Fibroblast of skin of abdomen (primary cell): ENCODE results near the gene TOGARAM2. TPM values are rescaled to one million over a fixed set of nuclear protein-coding genes. Genes with fewer than 3 reads are reported as not detected.

Experiments
- DNase-seq: peaks from one replicate; pipeline ENCODE4 v3.0.0-alpha.2; 2013
- polyA plus RNA-seq, 2 experiments: library from polyadenylated mRNA; unstranded; fragments of 120-200 nt; gene quantifications; one replicate each; pipeline ENCODE4 v1.2.1, GENCODE V29; 2013; ENCODE audit not compliant: insufficient read length in 2 of 2

TOGARAM2 gene
- 0.06 TPM for polyA plus RNA-seq (2013, experiment 1 of 2; ENCODE audit: insufficient read length)
- 0.22 TPM for polyA plus RNA-seq (2013, experiment 2 of 2; ENCODE audit: insufficient read length)

GRCh38 chr2:28981016-28981441 is at the start of gene TOGARAM2:
Gene TOGARAM2 (plus strand): TSS chr2:28981298. CDS start chr2:28994835, 13,537 bp downstream.
- DNase-seq = no peak

DNA sequence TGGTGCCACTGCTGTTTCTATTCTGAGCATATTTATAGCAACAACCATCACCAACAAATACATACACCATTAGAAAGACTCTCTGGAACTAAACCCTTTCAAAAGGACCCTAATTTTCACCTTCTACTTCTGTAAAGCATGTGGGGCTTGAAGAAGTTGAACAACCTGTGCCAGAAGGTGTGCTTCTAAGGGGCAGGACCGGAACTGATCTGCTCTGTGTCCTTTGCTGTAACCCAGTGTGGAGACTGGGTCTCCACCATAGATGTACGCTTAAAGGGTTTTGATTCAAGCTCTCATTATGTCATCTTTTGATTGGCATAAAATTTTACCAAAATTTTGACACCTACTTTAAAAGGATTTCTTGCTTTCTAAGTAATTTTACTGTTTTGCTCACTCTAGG is 46.3 kb upstream of the TOGARAM2 start:
- no peak for DNase-seq

DNA sequence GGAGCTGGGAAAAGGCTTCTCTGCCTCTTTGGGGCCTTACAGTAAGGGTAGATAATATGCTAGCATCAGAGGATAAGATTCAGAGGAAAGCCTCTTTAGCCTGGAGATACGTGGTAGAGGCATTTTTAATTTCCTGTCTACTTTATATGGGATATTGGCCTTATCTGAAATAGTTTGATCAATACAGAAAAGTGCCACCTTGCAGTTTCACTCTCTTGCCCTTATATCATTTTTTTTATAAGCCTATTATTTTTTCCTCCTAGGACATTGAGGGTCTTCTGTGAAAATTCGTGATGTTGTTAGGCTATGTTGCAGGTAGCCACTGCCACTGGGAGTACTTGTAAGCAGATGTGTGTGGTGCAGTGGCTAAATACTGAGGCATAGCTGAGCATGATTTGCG is 40.1 kb upstream of the TOGARAM2 start:
- no peak for DNase-seq

DNA sequence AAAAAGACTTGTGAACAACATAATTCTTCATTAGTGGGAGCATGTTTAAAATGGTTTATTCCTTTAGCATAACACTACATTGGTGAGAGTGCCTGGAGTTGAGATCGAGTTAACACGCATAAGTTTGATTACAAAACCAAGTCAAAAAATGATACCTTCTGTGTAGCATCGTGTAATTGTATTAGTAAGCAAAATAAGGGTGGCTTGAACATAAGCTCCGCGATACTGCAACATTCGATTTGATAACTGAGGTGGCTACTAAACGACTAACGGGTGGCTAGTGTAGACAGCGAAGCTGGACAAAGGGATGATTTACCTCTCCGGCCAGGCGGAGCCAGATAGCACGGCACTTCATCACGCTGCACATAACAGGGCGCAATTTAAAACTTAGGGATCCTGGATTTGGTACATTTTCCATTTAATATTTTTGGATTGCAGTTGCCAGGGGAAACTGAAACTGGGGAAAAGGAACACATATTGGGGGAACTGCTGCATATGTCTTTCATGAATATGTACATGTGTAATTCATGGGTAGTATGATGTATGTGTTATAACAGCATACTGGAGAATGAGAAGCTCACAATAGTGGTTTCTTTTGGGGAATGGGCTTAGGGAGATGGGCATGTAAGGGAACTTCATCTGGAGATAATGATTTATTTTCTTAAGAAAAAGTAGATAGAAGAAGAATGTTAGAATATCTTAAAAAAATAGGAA is 36.4 kb upstream of the TOGARAM2 start:
- DNase-seq = no peak

DNA sequence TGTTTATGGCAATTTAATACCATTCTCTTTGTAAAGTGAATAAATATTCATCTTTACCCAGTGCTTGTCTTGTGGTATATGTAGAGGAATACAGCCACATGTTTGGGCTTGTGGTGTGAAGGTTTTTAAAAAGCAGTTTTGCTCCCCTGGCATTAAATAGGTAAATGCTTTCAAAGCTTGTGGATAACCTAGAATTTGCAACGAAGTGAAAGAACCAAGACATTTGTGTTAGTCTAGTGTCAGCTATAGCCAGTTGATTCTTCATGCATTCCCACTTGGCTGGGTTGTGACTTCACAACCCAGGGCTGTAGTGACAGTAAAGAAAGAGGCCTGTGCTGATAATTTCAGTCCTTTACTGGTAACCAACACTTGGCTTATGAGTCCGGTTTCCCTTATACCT is 32.9 kb upstream of the TOGARAM2 start:
- DNase-seq = no peak

DNA sequence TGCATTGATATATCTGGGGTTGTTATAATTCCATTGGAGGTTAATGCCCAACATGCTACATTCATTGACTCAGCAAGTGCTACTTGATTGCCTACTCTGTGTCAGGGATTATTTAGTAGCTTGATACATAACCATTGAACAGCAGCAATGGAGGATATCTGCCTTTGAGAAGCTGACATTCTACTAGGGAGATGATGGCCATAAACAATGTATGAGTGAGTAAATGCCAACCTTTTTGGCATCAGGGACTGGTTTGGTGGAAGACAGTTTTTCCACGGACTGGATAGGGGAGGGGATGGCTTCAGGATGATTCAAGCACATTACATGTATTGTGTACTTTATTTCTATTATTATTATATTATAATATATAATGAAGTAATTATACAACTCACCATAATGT is 31.9 kb upstream of the TOGARAM2 start:
- no peak for DNase-seq

- no peak for DNase-seq
Observed at GRCh38 chr2:28949617-28950305, 31.3 kb upstream of the TOGARAM2 start.

- DNase-seq = no peak
Observed at GRCh38 chr2:28950941-28951630, 30.0 kb upstream of the TOGARAM2 start.

DNA sequence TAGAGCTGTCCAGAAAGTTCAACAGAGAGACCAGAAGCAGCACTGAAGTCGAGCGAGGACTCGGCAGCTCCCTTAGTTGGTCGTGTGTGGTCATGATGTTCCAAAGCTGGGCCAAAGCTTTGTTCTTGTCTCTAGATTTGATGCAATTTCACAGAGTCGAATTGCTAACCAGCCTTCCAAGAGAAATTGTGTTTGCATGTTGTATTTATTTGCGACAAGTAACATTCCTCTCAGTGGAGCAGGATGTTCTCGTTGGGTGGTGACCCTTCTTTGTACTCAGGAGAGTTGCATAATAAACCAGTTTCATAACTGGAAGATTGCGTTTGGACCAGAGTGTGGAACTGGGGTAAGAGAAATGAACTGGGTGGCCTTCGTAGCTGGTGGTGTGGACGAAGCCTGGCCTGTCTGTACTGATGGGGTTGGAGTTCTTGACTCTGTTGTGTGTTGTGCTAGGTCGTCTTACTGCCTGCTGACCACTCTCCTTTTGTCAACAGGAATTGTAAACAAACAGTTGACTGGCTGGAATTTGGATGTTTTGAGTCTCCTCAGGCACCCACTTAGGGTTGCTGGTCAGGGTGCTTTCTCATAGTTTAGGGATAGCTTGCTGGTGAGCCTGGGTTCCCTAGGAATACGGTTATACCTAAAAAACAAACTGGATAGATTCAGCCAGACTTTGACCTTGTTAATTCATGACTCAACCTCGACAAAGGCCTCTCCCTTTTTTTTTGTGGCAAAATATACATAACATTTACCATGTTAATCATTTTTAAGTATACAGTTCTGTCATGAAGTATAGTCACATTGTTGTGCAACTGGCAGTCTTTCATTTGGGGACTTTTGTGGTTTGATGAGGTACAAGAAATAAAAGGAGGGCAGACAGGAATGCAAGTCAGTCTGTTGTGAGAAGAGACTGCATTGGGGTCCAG is 28.9 kb upstream of the TOGARAM2 start:
- no peak for DNase-seq

GRCh38 chr2:28952836-28953211 is 28.3 kb upstream of the TOGARAM2 start:
- DNase-seq = no peak

- no peak for DNase-seq
Observed at GRCh38 chr2:28955467-28955866, 25.6 kb upstream of the TOGARAM2 start.

GRCh38 chr2:28956415-28956826 is 24.7 kb upstream of the TOGARAM2 start:
- DNase-seq = peak; percentile 47

DNA sequence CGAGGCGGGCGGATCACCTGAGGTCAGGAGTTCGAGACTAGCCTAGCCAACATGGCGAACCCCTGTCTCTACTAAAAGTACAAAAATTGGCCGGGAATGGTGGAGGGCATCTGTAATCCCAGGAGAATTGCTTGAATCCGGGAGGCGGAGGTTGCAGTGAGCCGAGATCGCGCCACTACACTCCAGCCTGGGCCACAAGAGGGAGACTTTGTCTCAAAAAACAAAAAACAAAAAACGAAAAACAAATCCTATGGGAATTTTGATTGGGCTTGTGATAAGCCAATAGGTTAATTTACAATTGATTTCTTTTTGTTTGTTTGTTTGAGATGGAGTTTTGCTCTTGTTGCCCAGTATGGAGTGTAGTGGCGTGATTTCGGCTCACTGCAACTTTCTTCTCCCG is 24.2 kb upstream of the TOGARAM2 start:
- DNase-seq = peak; percentile 20

DNA sequence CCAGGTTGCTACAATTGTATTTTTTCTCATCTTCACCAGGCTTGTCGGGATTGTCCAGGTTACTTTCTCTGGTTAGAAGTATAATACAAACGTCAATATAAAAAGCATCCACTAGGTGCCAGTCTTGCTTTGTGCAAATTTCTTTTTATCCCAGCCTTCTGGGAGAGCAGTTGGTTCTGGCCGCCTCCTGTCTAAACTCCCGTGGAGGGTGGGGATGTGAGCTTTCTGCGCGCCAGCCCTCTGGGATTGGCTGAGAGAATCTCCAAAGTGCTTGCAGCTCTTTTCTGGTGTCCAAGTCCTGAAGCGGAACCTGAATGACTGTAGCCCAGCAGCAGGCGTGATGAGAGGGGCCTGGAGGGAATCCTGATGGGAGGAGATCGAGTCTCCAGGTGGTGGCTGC is 22.4 kb upstream of the TOGARAM2 start:
- peak; percentile 74 for DNase-seq

GRCh38 chr2:28960401-28960800 is 20.7 kb upstream of the TOGARAM2 start:
- DNase-seq = no peak

GRCh38 chr2:28962505-28962904 is 18.6 kb upstream of the TOGARAM2 start:
- no peak for DNase-seq

- no peak for DNase-seq
Observed at GRCh38 chr2:28970464-28971160, 10.5 kb upstream of the TOGARAM2 start.

GRCh38 chr2:28972778-28973335 is 8.2 kb upstream of the TOGARAM2 start:
- DNase-seq = no peak

GRCh38 chr2:28974252-28974651 is 6.8 kb upstream of the TOGARAM2 start:
- no peak for DNase-seq

DNA sequence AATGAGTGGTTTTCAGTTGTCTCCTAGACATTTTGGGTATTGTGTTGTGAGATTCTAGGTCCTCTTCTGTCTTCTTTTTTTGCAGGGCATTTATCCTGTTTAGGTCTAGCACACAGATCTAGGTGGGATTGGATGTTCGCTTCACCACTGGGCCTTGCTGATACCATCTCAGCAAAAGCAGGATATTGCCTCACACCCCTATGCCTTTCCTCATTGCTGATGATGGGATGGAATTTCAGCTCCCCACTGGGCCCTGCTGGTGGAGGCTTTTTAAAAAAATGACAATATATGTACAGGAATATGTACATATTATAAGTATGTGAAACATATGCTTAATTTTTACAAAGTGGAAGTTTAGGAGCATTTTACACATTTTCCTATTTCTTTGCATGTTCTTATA is 5.4 kb upstream of the TOGARAM2 start:
- DNase-seq = no peak

- DNase-seq = no peak
Observed at GRCh38 chr2:28976584-28976983, 4.5 kb upstream of the TOGARAM2 start.
